ENCODE measurements around the gene FSTL5. TPM values are rescaled to one million over a fixed set of nuclear protein-coding genes. Genes with fewer than 3 reads are reported as not detected.

FSTL5 gene
- total RNA-seq, 2 donors from 2014 or later: 0.13 TPM; not detected in 1

DNA sequence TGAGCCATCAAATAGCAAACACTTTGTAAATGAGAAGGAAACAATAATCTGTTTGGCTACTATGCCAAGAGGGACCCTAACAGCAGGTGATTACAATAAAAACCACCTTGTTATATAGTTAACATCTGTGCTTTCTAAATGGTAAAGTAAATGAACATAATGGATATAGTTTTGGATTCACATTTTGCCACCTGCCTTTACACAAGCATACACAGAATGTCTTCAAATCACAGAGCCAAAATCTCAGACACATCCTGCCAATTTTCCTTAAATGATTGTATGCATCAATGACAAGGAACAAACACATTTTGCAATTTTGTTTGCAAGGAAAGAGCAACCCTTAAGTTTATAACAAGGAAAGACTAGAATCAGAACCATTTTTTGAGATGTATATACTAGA lies 334.2 kb downstream of the FSTL5 start:
- Histone ChIP-seq H3K4me1 (no peaks in the 10 kb centered on the region), H3K9ac (ENCODE audit: low read depth in 2 of 2, low read length in 2 of 2) (no peak overlapping the region), H3K9me3 (no peaks in the 10 kb centered on the region), H3K27ac (no peak overlapping the region), H3K4me3 (no peak overlapping the region), H3K36me3 (no peaks in the 10 kb centered on the region), H3K27me3 (no peaks in the 10 kb centered on the region)
- no peak for TF ChIP-seq CTCF (IDR thresholded peaks at IDR 0.05)
- no peak for DNase-seq
- intact Hi-C loops (cut with DNase I): no loop called here

- Histone ChIP-seq H3K9me3 (no peaks in the 10 kb centered on the region), H3K27ac (no peak overlapping the region), H3K4me1 (no peaks in the 10 kb centered on the region), H3K4me3 (no peak overlapping the region), H3K36me3 (no peaks in the 10 kb centered on the region), H3K9ac (ENCODE audit: low read depth in 2 of 2, low read length in 2 of 2) (no peak overlapping the region), H3K27me3 (no peaks in the 10 kb centered on the region)
- DNase-seq: no peak
- intact Hi-C loops (cut with DNase I): no loop called here
- TF ChIP-seq CTCF (IDR thresholded peaks at IDR 0.05): no peak
These were observed 335.7 kb downstream of the FSTL5 start for GRCh38 chr4:161828061-161828460.

- Histone ChIP-seq H3K27me3 (no peaks in the 10 kb centered on the region), H3K4me1 (no peaks in the 10 kb centered on the region), H3K9me3 (no peaks in the 10 kb centered on the region), H3K27ac (no peak overlapping the region), H3K4me3 (no peak overlapping the region), H3K36me3 (no peaks in the 10 kb centered on the region), H3K9ac (ENCODE audit: low read depth in 2 of 2, low read length in 2 of 2) (no peak overlapping the region)
- DNase-seq: no peak
- no peak for TF ChIP-seq CTCF (IDR thresholded peaks at IDR 0.05)
- intact Hi-C loops (cut with DNase I): no loop called here
These were observed 336.8 kb downstream of the FSTL5 start for GRCh38 chr4:161827013-161827412.

DNA sequence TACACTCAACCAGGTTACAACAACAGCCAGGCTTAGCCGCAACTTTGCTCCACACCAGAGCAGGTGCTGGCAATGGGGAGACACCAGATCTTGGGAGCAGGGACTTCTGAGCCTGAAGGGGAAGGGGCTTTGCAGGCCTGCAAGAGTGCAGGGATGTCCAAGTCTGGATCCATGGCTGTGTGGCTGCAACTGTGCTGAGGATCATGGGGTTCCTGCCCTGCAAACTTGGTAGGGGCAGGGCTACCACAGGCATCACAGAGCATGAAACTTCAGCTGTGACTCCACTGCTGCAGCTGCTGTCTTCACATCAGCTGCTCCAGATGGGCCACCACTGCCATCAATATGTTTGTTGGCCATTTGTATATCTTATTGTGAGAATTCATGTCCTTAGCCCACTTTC lies 340.4 kb downstream of the FSTL5 start:
- no peak overlapping the region for H3K4me3 ChIP-seq
- no peak overlapping the region for H3K9ac ChIP-seq (ENCODE audit: low read depth in 2 of 2, low read length in 2 of 2)
- H3K4me1 ChIP-seq: no peaks in the 10 kb centered on the region
- intact Hi-C loops (cut with DNase I): no loop called here
- TF ChIP-seq CTCF (IDR thresholded peaks at IDR 0.05): no peak
- H3K36me3 ChIP-seq: no peaks in the 10 kb centered on the region
- H3K27ac ChIP-seq: no peak overlapping the region
- H3K27me3 ChIP-seq: no peaks in the 10 kb centered on the region
- H3K9me3 ChIP-seq: no peaks in the 10 kb centered on the region
- DNase-seq: no peak

DNA sequence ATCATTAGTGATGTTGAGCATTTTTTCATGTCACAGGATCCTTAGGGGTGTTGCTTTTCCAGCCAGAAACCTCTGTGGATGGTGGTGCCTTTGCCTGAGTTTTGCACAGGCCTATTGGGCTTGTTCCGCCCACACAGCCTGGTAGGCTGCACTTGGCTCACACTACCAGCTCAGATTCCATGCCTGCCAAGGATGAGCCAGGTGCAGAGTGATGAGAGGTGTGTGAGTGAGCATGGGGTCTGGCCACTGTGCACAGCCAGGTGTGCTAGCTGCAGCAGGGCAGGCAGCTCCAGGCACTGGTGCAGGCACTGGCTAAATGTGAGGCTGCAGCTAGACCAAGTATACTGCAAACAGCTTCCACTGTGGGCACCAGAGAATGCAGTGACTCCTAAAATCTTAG lies 341.6 kb downstream of the FSTL5 start:
- DNase-seq: no peak
- intact Hi-C loops (cut with DNase I): no loop called here
- Histone ChIP-seq H3K27me3 (no peaks in the 10 kb centered on the region), H3K4me3 (no peak overlapping the region), H3K27ac (no peak overlapping the region), H3K4me1 (no peaks in the 10 kb centered on the region), H3K9me3 (no peaks in the 10 kb centered on the region), H3K36me3 (no peaks in the 10 kb centered on the region), H3K9ac (ENCODE audit: low read depth in 2 of 2, low read length in 2 of 2) (no peak overlapping the region)
- no peak for TF ChIP-seq CTCF (IDR thresholded peaks at IDR 0.05)

GRCh38 chr4:161817914-161818313 lies 345.9 kb downstream of the FSTL5 start:
- intact Hi-C loops (cut with DNase I): no loop called here
- DNase-seq: no peak

More at GRCh38 chr4:161817914-161818313, 345.9 kb downstream of the FSTL5 start:
- Histone ChIP-seq H3K27me3 (no peaks in the 10 kb centered on the region), H3K36me3 (no peaks in the 10 kb centered on the region), H3K9me3 (no peaks in the 10 kb centered on the region), H3K4me3 (no peak overlapping the region), H3K9ac (ENCODE audit: low read depth in 2 of 2, low read length in 2 of 2) (no peak overlapping the region), H3K4me1 (no peaks in the 10 kb centered on the region), H3K27ac (no peak overlapping the region)
- TF ChIP-seq CTCF (IDR thresholded peaks at IDR 0.05): no peak
